GM12875 (cell line): Measurements from ENCODE around the gene COX7A2L.

Experiments
- H3K4me3 ChIP-seq: one replicate; pipeline ENCODE4 v1.5.1; 2011; ENCODE audit warnings: low read depth, low read length, control low read depth
- TF ChIP-seq, protein P1 (sequence below): IDR thresholded peaks from 2 replicates; pipeline ENCODE4 v1.5.1; 2011; ENCODE audit warnings: low read depth, mild to moderate bottlenecking, control low read depth, inconsistent platforms, low read length, moderate library complexity, borderline replicate concordance; ENCODE audit not compliant: insufficient read depth

The COX7A2L gene

DNA sequence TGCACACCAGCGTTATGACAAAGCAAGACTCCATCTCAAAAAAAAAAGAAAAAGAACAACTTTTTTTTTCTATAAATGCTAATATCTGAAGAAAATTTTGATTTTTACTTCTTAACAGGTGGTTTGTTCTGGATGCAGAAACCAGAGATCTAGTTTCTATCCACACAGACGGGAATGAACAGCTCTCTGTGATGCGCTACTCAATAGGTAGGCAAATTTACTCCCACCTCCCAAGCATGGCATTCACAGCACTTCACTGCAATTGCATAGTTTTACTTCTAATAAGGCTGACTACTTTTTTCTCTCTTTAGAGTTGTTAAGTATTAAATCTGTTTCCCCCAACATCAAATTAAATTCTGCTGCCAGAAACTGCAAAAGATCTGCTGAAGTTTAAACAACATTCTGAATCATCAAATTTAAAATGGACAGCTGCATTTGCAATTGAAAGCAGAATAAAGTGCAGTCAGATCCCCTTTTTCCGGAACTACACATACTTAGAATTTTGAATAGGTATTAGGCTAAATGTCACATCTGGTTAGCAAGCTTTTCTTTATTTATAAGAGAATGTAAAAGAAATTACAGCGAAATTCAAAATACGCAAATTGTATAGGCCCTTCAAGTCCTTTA is 45.1 kb downstream of the COX7A2L start:
- H3K4me3 ChIP-seq: no peak overlapping the region
- TF ChIP-seq, protein P1, sequence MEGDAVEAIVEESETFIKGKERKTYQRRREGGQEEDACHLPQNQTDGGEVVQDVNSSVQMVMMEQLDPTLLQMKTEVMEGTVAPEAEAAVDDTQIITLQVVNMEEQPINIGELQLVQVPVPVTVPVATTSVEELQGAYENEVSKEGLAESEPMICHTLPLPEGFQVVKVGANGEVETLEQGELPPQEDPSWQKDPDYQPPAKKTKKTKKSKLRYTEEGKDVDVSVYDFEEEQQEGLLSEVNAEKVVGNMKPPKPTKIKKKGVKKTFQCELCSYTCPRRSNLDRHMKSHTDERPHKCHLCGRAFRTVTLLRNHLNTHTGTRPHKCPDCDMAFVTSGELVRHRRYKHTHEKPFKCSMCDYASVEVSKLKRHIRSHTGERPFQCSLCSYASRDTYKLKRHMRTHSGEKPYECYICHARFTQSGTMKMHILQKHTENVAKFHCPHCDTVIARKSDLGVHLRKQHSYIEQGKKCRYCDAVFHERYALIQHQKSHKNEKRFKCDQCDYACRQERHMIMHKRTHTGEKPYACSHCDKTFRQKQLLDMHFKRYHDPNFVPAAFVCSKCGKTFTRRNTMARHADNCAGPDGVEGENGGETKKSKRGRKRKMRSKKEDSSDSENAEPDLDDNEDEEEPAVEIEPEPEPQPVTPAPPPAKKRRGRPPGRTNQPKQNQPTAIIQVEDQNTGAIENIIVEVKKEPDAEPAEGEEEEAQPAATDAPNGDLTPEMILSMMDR: no peak

DNA sequence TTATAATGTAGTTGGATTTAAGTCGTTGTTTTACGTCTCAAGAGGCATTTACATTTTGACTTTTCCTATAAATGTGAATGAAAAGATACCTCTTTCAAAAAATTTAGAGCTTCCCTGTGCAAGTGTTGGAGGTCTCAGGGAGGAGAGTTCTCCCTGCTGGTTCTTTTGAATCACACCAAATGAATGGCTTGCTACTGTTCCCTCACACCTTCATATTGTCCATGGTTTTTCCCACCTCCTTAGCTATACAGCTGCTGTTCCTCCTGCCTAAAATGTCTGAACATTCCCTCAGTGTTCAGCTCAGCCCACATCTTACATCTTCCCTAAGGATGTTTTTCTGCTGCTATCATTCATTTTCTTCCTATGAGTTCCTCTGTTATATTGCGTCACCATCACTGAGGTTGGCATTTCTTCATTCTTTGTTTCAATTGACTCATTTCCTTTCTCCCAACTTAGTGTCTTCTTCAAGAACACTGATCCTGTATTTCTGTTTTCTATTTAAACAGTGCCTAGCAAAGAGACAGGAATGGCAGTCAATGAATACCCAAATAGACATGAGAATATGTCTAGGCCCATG is 46.0 kb downstream of the COX7A2L start:
- TF ChIP-seq, protein P1: no peak
- no peak overlapping the region for H3K4me3 ChIP-seq

DNA sequence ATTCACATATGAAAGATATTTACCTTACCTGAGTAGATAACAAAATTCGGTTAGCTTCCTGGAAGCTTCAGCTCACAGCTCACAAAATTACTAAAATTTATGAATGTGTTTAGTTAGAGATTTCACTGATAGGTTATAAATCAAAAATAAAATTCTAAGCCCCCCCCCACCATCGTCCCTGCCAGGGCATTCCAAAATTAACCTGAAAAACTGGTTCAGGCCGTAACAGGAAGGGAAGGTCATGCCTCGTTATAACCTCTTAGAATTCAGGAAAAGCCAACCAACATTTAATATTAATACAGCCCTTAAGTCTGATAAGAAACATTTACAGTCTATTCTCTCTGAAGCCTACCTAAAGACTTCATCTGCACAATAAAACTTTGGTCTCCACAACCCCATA is 48.9 kb downstream of the COX7A2L start:
- no peak overlapping the region for H3K4me3 ChIP-seq
- TF ChIP-seq, protein P1: no peak

DNA sequence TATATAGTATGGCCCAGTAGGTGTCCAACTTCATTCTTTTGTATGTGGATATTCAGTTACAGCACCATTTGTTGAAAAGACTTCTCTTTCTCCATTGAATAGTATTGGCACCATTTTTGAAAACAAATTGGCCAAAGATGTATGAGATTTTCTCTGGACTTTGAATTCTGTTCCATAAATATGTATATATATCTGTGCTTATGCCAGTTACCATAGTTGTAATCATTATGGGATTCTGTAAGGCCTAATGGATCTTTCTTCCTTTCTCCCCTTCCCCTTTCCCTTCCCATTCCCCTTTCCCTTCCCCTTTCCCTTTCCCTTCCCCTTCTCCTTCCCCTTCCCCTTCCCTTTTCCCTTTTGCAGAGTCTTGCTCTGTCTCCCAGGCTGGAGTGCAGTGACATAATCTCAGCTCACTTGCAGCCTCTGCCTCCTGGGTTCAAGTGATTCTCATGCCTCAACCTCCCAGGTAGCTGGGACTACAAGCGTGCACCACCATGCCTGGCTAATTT is 51.0 kb downstream of the COX7A2L start:
- no peak overlapping the region for H3K4me3 ChIP-seq
- TF ChIP-seq, protein P1: no peak

DNA sequence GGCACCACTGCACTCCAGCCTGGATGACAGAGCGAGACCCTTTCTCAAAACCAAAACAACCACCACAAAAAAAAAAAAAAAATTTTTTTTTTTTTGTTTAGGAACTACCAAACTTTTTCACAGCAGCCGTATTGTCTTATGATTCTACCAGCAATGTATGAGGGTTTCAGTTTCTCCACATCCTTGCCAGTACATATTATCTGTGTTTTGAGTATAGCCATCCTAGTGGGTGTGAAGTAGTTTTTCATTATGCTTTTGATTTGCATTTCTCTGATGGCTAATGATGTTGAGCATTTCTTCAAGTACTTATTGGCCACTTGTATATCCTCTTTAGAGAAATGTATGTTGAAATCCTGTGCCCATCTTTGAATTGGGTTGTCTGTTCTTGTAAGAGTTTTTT is 51.7 kb downstream of the COX7A2L start:
- TF ChIP-seq, protein P1: no peak
- H3K4me3 ChIP-seq: no peak overlapping the region

DNA sequence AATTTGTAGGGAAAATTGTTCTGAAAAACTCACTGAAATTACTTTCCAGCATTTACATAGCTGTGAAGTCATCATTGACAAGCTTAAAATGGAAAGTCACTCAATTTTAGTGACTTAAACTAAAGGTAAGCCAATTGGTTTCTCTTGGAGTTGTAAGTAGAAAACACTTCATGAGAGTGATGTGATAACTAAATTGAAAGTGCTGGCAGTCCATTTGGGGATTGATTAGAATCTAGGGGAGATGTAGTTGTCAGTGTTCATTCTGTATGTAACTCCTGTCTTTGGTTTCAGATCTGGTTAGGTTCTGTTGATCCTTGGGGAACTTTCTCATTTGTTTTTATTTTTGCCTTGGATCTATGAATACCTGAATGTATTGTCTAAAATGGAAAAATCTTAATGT is 53.8 kb downstream of the COX7A2L start:
- TF ChIP-seq, protein P1: no peak
- H3K4me3 ChIP-seq: no peak overlapping the region
